ENCODE results near the gene CCDC88C. TPM values are rescaled to one million over a fixed set of nuclear protein-coding genes. Genes with fewer than 3 reads are reported as not detected.

The CCDC88C gene
- total RNA-seq, 1 donor from 2014 or later: 9.4 TPM

DNA sequence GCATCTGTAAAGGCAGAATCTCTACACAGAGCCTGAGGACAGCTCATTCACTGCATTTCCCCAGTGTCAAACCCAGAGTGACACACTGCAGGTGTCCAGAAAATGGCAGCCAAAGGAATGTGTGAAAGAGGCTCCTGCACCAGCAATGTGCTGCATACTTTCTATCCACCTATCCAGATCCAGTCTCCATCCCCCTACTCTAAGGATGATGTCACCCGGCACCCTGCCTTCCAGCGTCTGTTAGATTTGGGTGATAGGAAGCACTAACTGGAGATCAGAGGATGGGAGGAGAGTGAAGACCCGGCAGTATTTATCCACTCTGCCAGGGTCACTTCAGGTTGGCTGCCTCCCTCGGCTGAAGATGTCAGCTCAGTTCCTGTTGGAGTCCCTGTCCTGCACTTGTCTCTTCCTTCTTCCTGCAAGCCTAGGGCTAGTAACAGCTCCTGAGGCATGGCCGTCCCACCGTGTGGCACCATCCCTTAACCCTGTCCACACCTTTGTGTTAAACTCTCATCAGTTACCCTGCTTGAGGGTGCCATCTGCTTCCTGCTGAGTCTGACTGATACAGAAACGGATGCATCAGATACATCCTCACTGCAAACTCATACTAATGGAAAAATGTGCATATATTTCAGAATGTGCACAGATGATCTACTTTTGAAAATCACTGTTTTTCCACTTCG lies 160.2 kb downstream of the CCDC88C start:
- H3K9ac ChIP-seq (ENCODE audit: low read depth in 1 of 3, low read length in 3 of 3): no peak overlapping the region
- peaks cover 7 to 17% (median 9%) of the 10 kb centered on the region in 3 donors for H3K27me3 ChIP-seq (ENCODE audit: control insufficient read depth in 3 of 3, insufficient read depth in 3 of 3, low read length in 3 of 3)
- no peaks in the 10 kb centered on the region for H3K9me3 ChIP-seq (ENCODE audit: control insufficient read depth in 3 of 3, low read length in 3 of 3)
- peaks cover 10 to 20% (median 16%) of the 10 kb centered on the region in 3 donors for H3K4me1 ChIP-seq (ENCODE audit: control insufficient read depth in 3 of 3, insufficient read depth in 3 of 3, low read length in 3 of 3)
- no peaks in the 10 kb centered on the region for H3K36me3 ChIP-seq (ENCODE audit: control insufficient read depth in 3 of 3, insufficient read depth in 3 of 3, low read length in 3 of 3)
- peak overlapping the region; percentile 40 for H3K27ac ChIP-seq (ENCODE audit: low read depth, low read length)
- H3K4me3 ChIP-seq (ENCODE audit: low read length in 3 of 3): no peak overlapping the region

- Histone ChIP-seq H3K36me3 (ENCODE audit: control insufficient read depth in 3 of 3, insufficient read depth in 3 of 3, low read length in 3 of 3) (no peaks in the 10 kb centered on the region), H3K9me3 (ENCODE audit: control insufficient read depth in 3 of 3, low read length in 3 of 3) (no peaks in the 10 kb centered on the region), H3K4me1 (ENCODE audit: control insufficient read depth in 3 of 3, insufficient read depth in 3 of 3, low read length in 3 of 3) (peaks cover 10 to 20% (median 16%) of the 10 kb centered on the region in 3 donors), H3K4me3 (ENCODE audit: low read length in 3 of 3) (no peak overlapping the region), H3K9ac (ENCODE audit: low read depth in 1 of 3, low read length in 3 of 3) (no peak overlapping the region), H3K27me3 (ENCODE audit: control insufficient read depth in 3 of 3, insufficient read depth in 3 of 3, low read length in 3 of 3) (peaks cover 7 to 17% (median 13%) of the 10 kb centered on the region in 3 donors), H3K27ac (ENCODE audit: low read depth, low read length) (no peak overlapping the region)
Observed at GRCh38 chr14:91256661-91257060, 161.0 kb downstream of the CCDC88C start.

DNA sequence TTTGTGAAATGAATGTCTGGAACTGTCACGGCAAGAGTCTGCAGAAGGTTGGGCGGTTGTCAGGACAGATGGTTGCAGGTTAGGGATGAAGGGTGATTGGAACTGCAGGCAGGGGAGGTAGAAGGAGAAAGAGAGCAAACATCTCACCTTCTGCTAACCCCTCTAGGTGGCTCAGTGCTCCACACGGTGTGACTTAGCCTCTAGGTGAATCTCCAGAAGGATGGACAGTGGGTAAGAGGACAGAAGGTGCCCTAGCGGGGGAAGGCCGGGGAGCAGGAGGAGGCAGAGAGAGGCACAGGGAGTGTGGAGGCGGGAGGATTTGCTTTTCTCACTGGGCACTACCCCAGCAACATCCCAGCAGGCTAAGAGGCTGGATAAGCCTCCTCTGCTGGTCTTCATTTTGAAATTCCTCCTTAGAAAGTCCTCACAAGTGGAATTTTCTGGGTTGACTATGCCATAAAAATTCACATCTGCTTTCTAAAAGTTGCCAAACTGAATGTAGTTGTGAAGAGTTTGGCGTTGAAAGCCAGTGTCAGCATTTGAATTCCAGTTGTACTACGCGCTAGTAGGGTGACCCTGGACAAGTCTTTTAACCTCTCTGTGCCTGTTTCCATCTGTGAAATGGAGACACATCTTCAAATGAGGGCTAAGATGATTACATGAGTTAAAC lies 162.5 kb downstream of the CCDC88C start:
- Histone ChIP-seq H3K9me3 (ENCODE audit: control insufficient read depth in 3 of 3, low read length in 3 of 3) (no peaks in the 10 kb centered on the region), H3K9ac (ENCODE audit: low read depth in 1 of 3, low read length in 3 of 3) (no peak overlapping the region), H3K36me3 (ENCODE audit: control insufficient read depth in 3 of 3, insufficient read depth in 3 of 3, low read length in 3 of 3) (no peaks in the 10 kb centered on the region), H3K4me3 (ENCODE audit: low read length in 3 of 3) (no peak overlapping the region), H3K27ac (ENCODE audit: low read depth, low read length) (no peak overlapping the region), H3K4me1 (ENCODE audit: control insufficient read depth in 3 of 3, insufficient read depth in 3 of 3, low read length in 3 of 3) (peaks cover 10 to 20% (median 16%) of the 10 kb centered on the region in 3 donors), H3K27me3 (ENCODE audit: control insufficient read depth in 3 of 3, insufficient read depth in 3 of 3, low read length in 3 of 3) (peaks cover 5 to 17% (median 13%) of the 10 kb centered on the region in 3 donors)

GRCh38 chr14:91254461-91254860 lies 163.2 kb downstream of the CCDC88C start:
- H3K4me1 ChIP-seq (ENCODE audit: control insufficient read depth in 3 of 3, insufficient read depth in 3 of 3, low read length in 3 of 3): peaks cover 12 to 20% (median 16%) of the 10 kb centered on the region in 3 donors
- H3K27me3 ChIP-seq (ENCODE audit: control insufficient read depth in 3 of 3, insufficient read depth in 3 of 3, low read length in 3 of 3): peaks cover 4 to 17% (median 13%) of the 10 kb centered on the region in 3 donors
- no peaks in the 10 kb centered on the region for H3K9me3 ChIP-seq (ENCODE audit: control insufficient read depth in 3 of 3, low read length in 3 of 3)
- no peak overlapping the region for H3K27ac ChIP-seq (ENCODE audit: low read depth, low read length)
- H3K4me3 ChIP-seq (ENCODE audit: low read length in 3 of 3): no peak overlapping the region
- H3K9ac ChIP-seq (ENCODE audit: low read depth in 1 of 3, low read length in 3 of 3): no peak overlapping the region
- H3K36me3 ChIP-seq (ENCODE audit: control insufficient read depth in 3 of 3, insufficient read depth in 3 of 3, low read length in 3 of 3): no peaks in the 10 kb centered on the region

DNA sequence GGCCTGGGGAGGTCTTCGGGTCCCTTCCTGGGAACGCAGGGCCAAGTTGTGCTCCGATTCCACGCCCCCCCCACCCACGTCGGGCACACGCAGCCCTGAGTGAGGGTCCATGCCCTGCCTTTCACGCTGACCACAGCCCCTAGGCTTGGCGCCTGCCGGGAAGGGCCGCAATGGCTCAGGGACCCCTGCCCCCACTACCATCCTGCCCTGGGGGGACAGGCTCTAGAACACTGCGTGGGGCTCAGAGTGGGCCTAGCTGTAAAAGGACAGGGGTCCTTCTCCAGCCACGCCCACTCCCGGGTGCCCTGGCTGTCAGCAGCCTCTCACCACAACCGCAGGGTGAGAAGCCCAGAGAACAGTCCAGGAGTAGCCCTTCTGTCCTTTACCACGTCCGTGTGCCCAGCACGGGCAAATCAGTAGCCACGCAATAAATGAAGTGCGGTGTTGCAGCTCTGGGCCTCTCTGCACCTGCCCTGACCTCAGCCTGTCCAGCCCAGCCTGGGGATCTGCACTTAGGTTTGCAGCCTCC lies 163.8 kb downstream of the CCDC88C start:
- peaks cover 4 to 15% (median 13%) of the 10 kb centered on the region in 3 donors for H3K27me3 ChIP-seq (ENCODE audit: control insufficient read depth in 3 of 3, insufficient read depth in 3 of 3, low read length in 3 of 3)
- no peaks in the 10 kb centered on the region for H3K9me3 ChIP-seq (ENCODE audit: control insufficient read depth in 3 of 3, low read length in 3 of 3)
- no peaks in the 10 kb centered on the region for H3K36me3 ChIP-seq (ENCODE audit: control insufficient read depth in 3 of 3, insufficient read depth in 3 of 3, low read length in 3 of 3)
- peaks cover 12 to 20% (median 16%) of the 10 kb centered on the region in 3 donors for H3K4me1 ChIP-seq (ENCODE audit: control insufficient read depth in 3 of 3, insufficient read depth in 3 of 3, low read length in 3 of 3)
- H3K4me3 ChIP-seq (ENCODE audit: low read length in 3 of 3): peak overlapping the region; percentile 59 to 70 (median 65)
- peak overlapping the region; percentile 59 to 76 (median 61) for H3K9ac ChIP-seq (ENCODE audit: low read depth in 1 of 3, low read length in 3 of 3)
- no peak overlapping the region for H3K27ac ChIP-seq (ENCODE audit: low read depth, low read length)

GRCh38 chr14:91252871-91253794 lies 164.5 kb downstream of the CCDC88C start:
- Histone ChIP-seq H3K9ac (ENCODE audit: low read depth in 1 of 3, low read length in 3 of 3) (peak overlapping the region; percentile 61 to 76 (median 70)), H3K36me3 (ENCODE audit: control insufficient read depth in 3 of 3, insufficient read depth in 3 of 3, low read length in 3 of 3) (no peaks in the 10 kb centered on the region), H3K4me3 (ENCODE audit: low read length in 3 of 3) (peak overlapping the region; percentile 59 to 70 (median 65)), H3K9me3 (ENCODE audit: control insufficient read depth in 3 of 3, low read length in 3 of 3) (no peaks in the 10 kb centered on the region), H3K27ac (ENCODE audit: low read depth, low read length) (no peak overlapping the region), H3K4me1 (ENCODE audit: control insufficient read depth in 3 of 3, insufficient read depth in 3 of 3, low read length in 3 of 3) (peaks cover 12 to 20% (median 16%) of the 10 kb centered on the region in 3 donors), H3K27me3 (ENCODE audit: control insufficient read depth in 3 of 3, insufficient read depth in 3 of 3, low read length in 3 of 3) (peaks cover 4 to 9% (median 8%) of the 10 kb centered on the region in 3 donors)

DNA sequence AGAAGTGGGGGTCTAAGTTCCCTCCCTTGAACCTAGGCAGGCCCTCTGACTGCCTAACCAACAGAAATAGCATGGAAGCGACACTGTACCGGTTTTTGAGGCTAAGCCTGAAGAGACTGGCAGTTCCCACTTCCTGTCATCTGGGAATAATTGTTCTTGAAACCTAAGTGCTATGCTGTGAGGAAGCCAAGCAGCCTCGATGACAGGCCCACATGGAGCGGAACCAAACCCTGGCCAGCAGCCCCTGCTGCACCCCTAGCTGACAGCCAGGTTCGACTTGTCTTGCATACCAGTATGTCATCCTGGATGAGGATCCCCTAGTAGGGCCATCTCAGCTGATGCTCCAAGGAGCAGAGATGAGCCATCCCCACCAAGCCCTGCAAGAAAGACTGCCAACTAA lies 166.7 kb downstream of the CCDC88C start:
- Histone ChIP-seq H3K36me3 (ENCODE audit: control insufficient read depth in 3 of 3, insufficient read depth in 3 of 3, low read length in 3 of 3) (no peaks in the 10 kb centered on the region), H3K9me3 (ENCODE audit: control insufficient read depth in 3 of 3, low read length in 3 of 3) (no peaks in the 10 kb centered on the region), H3K9ac (ENCODE audit: low read depth in 1 of 3, low read length in 3 of 3) (no peak overlapping the region), H3K4me3 (ENCODE audit: low read length in 3 of 3) (no peak overlapping the region), H3K27me3 (ENCODE audit: control insufficient read depth in 3 of 3, insufficient read depth in 3 of 3, low read length in 3 of 3) (peaks cover 4 to 8% (median 5%) of the 10 kb centered on the region in 3 donors), H3K27ac (ENCODE audit: low read depth, low read length) (no peak overlapping the region), H3K4me1 (ENCODE audit: control insufficient read depth in 3 of 3, insufficient read depth in 3 of 3, low read length in 3 of 3) (peaks cover 9 to 12% (median 11%) of the 10 kb centered on the region in 3 donors)

DNA sequence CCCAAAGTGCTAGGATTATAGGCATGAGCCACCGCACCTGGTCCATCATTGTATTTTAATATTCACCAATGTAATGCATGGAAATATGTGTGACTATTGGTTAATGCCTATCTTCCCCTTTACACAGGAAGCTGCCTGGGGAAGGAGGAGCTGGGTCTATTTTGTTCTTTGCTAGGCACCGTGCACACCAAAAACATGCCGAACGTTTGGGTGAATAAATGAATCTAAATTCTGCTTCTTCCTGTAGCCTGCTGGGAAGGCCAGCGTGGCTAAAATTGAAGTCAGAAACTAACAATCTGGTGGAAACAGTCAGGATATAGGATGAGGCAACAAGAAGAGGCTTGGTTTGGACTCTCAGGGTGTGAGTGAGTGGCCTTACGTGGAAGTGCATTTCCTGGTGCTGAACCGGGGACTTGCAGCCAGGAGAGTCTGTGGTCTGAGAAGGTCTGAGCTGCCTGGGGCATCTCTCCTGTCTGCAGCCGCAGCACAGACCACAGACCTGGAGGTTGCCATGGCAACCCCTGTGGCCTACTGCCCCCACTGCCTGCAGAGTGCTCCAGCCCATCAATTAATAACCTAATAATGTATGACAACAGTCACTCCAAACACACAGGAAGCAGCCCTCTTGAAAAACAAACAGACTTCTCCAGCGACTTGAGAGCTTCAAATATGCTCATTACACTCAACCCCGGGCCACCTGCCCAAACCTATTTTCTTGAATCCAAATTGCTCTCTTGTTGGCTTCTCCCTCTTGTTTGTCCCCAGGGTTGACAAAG lies 167.6 kb downstream of the CCDC88C start:
- Histone ChIP-seq H3K9me3 (ENCODE audit: control insufficient read depth in 3 of 3, low read length in 3 of 3) (no peaks in the 10 kb centered on the region), H3K9ac (ENCODE audit: low read depth in 1 of 3, low read length in 3 of 3) (no peak overlapping the region), H3K36me3 (ENCODE audit: control insufficient read depth in 3 of 3, insufficient read depth in 3 of 3, low read length in 3 of 3) (no peaks in the 10 kb centered on the region), H3K4me3 (ENCODE audit: low read length in 3 of 3) (no peak overlapping the region), H3K27ac (ENCODE audit: low read depth, low read length) (no peak overlapping the region), H3K27me3 (ENCODE audit: control insufficient read depth in 3 of 3, insufficient read depth in 3 of 3, low read length in 3 of 3) (peaks cover 4 to 8% (median 7%) of the 10 kb centered on the region in 3 donors), H3K4me1 (ENCODE audit: control insufficient read depth in 3 of 3, insufficient read depth in 3 of 3, low read length in 3 of 3) (peaks cover 9 to 12% (median 11%) of the 10 kb centered on the region in 3 donors)
